ENCODE results near the gene BCL7B. TPM values are rescaled to one million over a fixed set of nuclear protein-coding genes. Genes with fewer than 3 reads are reported as not detected.
"Not testable (repeated sequence)": the region's sequence is repeated elsewhere in the genome, so short reads cannot be mapped to it uniquely, and the experiment has no call there.

Gene BCL7B
- 67.7 and 71.0 TPM in 2 replicates for total RNA-seq (2014; rRNA removed)
- 61.6 TPM for polyA plus RNA-seq (2012)

DNA sequence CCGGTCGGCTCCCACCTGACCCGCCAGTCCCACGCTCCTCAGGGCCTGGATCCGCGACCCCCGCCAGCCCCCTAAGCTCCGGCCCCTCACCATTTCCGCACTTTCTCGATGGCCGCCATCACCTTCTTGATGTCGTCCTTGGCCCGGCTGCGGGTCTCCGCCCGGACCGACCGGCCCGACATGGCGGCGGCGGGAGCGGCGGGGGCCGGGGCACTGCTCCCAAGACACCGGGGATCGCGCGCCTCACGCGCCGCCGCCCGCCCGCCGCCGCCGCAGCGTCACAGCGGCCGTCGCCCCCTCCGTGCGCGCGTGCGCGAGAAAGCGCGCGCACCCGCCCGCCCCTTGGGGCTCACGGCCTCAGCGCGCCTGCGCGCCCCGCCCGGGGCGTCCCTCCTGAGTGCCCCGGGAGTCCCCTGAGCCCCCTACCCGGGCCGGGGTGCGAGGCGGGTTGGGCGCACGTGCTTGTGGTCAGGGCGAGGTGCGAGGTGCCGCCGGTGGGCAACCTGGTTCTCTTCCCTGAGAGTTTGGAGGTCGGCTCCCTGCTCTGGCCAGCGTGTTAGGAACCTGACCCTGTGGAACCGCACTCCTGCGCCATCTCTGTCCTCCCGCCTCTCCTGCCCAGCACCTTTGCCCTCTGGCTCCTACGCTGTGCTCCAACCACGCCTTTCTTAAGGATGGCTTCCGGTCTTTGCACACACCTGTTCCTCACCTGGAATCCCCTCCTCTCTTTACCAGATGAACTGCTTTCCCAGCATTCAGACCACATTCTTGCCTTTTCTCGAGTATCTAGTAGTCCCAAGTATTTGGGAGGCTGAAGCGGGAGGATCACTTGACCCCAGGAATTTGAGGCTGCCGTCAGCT is at the start of gene BCL7B:
Gene BCL7B (minus strand): TSS at position 294 of the 861 bp plus-strand sequence. CDS start 112 bp downstream, at position 182.
- peak; percentile 65 for DNase-seq (ENCODE audit: low read depth)

DNA sequence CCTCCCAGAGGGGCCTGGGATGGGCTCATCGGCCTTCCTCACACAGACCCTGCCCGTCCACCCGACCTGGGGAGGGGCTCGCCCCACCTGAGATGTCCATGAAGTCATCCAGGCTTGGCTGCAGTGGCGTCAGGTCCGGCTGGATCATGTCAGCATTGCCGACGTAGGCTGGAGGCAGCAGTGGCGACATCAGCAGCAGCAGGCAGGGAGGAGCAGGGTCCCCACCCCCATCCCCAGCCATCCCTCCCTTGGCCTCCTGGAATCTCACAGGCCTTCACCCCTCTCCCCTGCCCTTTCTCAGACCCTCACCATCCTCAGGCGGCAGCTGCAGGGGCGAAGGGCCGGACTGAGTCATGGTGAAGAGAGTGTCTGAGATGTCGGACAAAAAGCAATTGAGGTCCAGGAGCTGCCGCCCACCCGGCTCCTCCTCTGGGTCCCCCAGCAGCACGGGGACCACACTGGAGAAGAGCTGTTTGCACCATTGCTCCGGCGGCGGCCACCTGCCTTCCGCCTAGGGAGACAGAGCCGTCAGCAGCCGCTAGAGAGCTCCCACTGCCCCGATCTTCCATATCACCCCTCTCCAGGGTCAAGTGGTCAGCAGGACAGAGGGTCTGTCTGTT is 48.2 kb upstream of the BCL7B start:
- DNase-seq (ENCODE audit: low read depth), result no peak

DNA sequence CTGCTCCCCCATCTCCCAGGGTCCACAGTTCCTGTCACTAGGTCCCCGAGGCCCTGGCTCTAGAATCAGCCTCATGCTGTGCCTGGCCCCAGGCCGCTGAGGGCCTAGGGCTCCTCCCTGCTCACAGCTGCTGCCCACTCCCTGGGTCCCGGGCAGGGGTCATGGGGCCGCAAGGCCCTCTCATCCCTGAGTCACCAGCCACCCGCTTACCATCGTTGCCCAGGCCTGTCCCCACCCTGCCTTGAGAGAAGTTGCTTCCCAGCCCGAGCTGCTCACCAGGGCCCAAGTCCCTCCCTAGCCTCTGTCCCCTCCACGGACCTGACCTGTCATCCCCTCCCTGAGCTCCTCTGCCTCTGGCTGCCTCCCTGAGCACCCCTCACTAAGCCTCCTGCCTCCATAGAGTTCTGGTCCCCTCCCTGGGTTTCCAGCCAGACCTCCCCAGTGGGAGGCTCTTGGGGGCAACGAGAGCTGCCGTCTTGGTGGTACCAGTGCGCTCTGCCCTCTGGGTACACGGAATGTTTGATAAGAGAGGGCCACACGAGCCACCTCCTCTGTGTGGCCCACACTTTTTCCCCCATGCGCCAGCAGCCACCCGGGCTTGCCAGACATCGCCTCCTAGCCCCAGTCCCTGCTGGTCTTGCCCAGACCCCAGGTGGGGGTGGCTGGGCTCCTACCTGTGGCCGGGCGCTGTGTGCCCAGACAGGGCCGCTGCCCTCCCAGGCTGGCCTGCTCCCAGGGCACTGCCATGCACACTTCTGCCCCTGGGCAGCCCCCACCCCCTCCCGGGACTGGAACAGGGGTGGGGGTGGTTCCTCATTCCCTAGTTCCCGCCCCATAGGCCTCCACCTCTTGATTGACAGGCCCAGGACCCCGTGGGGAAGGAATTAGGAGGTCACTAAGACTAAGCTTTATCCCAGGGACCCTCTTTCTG is 45.5 kb upstream of the BCL7B start:
- peak; percentile 91 for DNase-seq (ENCODE audit: low read depth)

DNA sequence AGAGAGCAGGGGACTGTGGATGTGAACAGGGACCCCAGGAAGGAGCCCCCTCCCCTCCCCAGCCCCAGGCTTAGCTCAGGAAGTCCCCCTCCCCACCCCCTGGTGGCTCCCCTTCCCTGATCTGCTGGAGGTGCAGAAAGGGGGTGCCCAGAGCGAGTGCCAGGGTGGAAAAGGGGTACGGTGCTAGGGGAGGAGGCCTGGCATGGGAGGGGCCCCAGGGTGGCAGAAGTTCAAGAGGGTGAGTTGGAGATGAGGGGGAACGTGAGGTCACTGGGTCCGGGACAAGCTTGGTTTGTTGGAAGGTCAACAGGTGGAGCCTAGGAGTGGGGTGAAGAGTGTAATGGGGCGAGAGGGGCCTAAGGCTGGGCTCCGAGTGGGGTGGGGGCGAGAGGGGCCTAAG is 42.4 kb upstream of the BCL7B start:
- DNase-seq (ENCODE audit: low read depth), result no peak

DNA sequence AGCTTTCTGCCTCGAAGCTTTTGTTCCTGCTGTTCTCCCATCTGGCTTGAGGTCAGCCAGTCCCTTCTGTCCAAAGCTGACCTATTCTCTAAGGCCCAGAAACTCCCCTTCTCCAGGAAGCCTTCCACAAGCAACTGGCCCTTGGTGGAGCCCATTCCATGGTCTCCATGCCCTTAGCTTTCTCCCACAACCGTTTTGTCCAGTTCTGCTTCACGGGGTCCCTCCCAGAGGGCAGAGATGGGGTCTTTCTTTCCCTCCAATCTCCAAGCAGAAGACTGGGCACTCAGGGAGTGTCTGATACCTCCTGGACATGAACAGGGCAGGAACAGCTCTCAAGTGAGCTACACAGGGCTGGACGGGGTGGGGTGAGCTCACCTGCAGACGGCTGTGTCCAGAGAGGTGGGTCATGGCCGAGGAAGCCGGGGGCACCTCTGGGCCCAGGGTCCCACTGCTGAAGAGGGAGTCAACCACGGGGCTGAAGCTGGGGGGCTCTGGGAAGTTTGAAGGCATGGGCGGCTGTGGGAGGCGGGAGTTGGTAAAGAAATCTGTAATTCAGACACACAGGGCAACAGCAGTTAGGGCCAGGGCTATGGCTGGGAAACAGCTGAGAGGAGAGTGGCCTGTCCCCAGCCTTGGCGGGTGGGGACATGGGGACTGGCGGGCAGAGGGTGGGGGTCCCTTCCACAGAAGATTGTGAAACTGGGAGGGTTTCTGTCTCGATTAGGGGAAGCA is 41.8 kb upstream of the BCL7B start:
- DNase-seq (ENCODE audit: low read depth), result no peak

DNA sequence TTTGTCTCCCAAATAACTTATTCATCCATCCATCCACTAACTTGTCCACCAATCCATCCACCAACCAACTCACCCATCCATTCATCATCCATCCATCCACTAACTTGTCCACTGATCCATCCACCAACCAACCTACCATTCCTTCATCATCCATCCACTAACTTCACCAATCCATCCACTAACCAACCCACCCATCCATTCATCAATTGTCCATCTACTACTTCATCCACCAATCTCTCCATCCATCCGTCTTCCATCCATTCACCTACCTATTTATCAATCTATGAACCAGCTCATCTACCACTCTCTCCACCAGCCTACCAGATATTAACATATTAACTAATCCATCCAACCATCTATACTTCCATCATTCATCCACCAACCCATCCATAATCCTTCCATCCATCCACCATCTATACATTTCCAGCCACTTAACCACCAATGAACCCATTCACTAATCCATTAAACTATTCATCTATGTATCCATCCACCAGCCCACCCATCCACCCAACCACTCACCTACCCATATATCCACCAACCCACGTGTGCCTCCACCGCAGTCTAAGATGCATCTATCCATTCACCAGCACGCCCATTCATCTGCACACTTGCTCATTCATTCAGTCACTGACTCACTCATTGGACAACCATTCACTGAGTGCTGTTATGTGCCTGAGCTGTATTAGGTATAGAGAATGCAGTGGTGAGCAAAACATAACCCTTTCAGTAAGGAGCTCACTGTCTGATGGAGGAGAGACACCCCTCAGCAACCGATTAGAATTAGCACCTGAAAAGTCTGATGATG is 40.7 kb upstream of the BCL7B start:
- DNase-seq (ENCODE audit: low read depth), result no peak

DNA sequence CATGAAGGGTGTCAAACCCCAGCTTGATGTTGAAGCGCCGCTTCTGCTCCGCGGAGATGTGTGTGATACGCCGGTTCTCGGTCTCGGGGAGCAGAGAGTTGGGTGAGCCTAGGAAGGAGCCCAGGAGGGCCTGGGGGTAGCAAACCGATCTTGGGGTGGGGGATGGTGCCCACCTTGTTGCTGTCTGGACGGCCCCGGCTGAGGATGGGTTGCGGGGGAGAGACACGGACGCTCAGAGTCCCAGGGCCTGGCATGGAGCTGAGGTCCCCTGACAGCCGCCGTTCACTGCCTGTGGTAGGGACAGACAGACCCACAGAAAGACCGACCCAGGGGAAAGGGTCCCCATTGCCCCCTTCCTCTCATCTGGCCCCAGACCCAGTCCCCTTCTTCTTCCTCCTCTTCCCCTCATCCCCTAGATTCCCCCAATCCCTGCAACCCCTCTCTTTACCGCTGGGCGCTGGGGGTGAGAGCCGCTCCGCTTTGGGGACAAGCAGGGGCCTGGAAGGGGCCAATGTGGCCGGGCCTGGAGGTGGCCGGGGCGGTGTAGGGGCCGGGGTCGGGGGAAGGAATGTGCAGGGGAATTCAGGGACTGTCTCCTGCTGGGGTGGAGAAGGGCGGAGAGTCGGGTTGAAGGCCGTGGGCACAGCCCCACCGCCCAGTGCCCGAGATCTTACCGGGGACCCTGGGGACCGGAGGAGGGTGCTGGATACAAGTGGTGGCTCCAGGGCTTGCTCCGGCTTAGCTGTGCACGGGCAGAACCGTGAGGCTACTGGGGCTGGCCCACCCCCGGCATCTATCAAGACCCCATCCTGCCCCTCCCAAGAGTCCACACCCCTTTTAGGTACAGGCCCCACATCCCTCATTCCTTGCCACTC is 38.9 kb upstream of the BCL7B start:
- no peak for DNase-seq (ENCODE audit: low read depth)

DNA sequence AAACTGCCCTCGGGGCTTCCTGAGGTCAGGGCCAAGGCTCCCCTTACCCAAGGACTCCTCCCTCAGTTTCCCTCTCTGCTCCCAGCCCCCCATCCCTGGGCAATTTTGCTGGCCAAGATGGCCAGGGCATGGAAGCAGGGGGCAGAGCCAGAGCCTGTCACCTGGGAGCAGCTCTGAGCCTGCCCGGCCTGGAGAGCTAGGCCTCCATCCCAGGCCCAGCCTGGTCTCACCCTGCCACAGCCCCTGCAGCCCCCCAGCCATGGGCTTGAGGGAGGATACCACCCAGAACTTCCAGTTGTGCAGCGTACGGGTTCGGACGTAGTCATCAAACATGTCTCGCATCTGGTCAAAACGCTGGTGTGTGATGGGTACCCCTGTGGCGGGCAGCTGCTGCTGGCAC is 37.9 kb upstream of the BCL7B start:
- no peak for DNase-seq (ENCODE audit: low read depth)

DNA sequence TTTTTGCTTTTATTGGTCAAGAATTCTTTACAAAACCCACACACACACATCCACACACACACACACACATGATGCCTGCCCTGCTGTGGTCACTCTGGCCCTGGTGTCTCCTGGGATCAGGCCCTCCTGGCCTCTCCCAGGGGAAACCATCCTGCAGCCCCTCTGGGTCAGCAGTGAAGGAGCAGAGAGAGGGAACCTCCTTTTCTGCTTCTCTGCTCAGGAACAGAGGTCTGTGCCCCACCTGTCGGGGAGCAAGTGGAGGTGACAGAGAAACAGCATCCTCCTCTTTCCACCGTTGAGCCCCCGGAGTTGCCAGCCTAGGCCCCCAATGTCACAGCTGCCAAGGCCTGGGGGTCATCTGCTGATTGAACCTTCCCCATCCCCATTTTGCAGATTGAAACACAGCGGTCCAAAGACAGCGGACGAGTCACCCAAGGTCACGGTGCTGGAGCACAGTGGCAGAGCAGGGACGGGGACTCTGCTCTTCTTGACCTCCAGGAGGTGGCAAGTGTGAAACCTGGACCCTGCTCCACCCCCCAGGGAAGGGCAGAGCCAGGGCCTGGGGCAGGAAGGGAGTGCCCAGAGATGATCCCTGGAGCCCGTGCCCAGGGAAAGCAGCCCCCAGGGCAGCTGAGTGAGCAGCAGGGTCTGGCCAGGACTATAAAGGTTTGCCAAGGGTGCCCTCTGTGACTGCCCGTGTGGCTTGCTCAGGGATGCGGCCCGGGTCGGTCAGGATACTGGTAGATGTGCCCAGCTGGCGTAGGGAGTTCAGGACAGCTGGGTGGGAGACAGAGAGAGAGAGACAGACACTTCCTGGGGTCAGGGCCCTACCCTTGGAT is 35.9 kb upstream of the BCL7B start:
- DNase-seq (ENCODE audit: low read depth), result no peak

DNA sequence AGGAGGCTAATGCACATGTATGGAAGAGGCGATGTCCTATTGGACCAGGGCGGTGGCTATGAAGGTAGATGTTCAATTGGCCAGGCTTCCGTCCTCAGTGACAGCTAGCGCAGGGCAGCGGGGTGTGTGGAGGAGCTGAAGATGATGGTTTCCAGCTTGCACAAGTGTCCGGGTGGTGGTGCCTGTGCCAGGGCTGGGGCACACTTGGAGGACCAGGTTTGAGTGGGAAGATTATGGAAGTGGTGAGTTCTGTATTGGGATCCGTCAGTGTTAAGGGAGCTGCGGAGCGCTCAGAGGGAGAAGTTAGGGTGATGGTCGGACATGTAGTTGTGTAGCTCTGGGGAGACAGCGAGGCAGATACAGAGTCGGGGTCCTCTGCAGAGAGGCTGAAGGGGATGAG is 29.4 kb upstream of the BCL7B start:
- DNase-seq (ENCODE audit: low read depth), result no peak

DNA sequence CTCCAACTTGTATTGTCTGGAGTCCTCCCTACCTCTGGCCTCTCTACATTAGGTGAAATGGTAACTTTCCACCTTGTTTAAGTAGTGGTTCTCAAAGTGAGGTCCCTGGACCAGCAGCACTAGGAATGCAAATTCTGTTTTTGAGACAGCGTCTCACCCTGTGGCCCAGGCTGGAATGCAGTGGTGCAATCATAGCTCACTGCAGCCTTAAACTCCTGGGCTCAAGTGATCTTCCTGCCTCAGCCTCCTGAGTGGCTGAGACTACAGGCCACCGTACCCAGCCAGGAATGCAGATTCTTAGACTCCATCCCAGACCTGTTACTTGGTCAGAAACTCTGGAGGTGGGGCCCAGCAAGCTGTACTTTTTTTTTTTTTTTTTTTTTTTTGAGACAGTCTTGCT is 27.7 kb upstream of the BCL7B start:
- DNase-seq (ENCODE audit: low read depth), result no peak

DNA sequence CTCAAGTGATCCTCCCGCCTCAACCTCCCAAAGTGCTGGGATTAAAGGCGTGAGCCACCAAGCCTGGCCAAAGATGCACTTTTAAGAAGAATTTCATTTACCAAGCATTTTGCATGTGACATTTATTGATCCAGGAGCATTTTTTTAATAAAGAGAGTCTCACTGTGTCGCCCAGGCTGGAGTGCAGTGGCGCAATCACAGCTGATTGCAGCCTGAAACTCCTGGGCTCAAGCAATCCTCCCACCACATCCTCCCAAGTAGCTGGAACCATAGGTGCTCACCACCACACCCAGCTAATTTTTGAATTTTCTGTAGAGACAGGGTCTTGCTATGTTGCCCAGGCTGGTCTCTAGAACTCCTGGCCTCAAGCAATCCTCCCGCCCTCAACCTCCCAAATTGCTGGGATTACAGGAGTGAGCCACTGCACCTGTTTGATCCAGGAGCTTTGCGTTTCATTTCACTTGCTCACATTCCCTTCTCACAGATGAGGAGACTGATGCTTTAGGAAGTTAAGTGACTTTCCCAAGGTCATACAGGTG is 25.2 kb upstream of the BCL7B start:
- no peak for DNase-seq (ENCODE audit: low read depth)

DNA sequence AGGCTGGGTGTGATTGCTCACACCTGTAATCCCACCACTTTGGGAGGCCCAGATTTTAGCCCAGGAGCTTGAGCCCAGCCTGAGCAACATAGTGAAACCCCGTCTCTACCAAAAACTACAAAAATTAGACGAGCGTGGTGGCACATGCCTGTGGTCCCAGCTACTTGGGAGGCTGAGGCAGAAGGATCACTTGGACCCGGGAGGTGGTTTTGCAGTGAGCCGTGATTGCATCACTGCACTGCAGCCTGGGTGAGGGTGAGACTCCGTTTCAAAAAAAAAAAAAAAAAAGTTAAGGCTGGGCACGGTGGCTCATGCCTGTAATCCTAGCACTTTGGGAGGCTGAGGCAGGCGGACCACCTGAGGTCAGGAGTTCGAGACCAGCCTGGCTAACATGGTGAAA is 23.5 kb upstream of the BCL7B start:
- DNase-seq (ENCODE audit: low read depth), result not testable (repeated sequence)

DNA sequence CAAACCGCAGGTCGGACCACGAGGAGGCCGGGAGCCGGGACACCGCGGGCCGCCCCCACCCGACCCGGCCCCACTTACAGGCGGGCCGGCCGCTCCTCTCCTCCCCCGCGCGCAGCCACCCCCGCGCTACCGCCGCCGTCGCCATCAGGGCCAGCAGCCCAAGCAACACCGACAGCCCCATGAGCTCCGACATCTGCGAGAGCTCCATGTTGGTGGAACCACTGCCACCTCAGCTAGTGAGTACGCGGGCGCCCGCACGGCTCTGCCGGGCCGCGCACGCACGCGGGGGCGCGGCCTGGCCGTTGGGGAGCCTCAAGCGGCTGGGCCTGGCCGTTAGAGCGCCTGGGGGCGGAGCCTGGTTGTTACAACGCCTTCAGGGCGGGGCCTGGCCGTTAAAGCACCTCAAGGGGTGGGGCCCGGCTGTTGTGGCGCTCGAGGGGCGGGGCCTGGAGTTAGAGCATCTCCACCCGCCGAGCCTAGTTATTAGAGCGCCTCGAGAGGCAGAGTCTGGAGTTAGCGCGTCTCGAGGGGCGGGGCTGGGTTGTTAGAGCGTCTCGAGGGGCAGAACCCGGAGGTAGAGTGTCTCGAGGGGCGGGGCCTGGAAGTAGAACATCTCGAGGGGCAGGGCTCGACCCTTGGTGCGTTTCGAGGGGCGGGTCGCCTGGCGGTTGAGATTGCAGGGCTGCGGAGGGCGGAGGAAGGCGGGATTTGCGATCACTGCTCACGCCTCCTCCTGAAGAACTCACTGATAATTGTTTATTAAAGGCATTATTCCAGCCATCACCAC is 21.0 kb upstream of the BCL7B start, which contains the start of gene TBL2:
Gene TBL2 (minus strand): TSS at position 238 of the 787 bp plus-strand sequence. CDS start 30 bp downstream, at position 208.
- DNase-seq (ENCODE audit: low read depth), result peak; percentile 98

DNA sequence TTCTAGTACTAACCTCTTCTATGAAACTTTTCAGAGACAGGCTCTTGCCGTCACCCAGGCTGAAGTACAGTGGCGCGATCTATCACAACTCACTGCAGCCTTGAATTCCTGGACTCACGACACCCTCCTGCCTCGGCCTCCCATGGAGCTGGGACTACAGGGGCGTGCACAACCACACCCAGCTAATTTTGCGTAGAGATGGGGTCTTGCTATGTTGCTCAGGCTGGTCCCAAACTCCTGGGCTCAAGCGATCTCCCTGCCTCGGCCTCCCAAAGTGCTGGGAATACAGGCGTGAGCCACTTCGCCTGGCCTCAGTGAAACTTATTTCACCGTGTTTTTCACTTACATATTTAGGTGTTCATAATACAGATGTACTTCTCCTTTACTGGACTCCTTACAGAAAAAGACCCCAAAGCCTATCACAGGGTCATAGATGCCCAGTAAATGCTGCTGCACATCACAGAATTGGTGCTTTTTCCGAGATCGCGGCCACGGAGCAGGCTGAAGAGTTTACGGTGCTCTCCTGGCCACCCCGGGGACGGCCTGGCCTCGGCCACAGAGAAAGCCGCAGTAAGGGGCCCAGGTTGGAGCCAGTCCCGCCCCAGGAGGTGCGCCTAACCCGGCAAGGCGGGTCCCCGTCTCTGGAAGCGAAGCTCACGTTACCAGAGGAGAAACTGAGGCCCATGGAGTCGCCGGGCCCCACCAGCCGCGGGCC is 20.3 kb upstream of the BCL7B start:
- no peak for DNase-seq (ENCODE audit: low read depth)

DNA sequence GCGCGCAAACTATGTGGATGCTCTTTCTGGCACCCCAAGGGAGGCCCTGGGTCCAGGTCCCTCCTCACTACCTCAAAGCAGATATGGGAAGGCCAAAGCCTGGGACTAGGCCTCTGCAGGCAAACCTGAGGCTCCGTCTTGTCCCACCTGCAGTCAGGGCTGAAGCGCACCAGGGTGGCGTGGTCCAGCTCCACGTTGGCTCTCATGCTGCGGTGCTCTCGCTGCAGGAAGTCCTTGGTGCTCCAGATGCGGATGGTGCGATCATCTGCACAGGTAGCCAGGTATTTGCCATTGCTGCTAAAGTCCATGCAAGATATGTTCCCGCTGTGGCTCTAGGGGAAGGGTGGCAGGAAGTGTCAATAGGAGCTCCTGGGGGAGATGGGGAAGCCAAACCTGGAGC is 16.3 kb upstream of the BCL7B start:
- DNase-seq (ENCODE audit: low read depth), result no peak

DNA sequence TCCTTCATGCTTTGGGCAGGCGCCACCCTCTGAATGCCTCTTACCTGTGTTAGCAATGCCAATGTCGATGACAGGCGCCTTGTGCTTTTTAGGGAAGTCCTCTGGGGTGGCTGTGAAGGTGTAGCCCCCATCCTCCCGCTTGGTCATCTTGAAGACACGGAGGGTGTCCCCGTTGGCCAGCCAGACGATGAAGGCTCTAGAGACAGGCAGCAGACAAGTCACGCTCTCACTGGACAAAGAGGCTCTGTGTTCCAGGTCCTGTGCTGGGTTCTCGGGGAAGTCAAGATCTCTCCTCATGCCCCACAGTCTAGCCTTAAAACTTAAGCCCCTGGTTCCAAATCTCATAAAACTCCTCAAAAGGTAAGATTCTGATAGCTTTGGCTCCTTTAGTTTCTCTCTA is 15.8 kb upstream of the BCL7B start:
- DNase-seq (ENCODE audit: low read depth), result no peak
